Muscle layer of duodenum (tissue), 2 donors: ENCODE results near the gene HIP1R.
"Not testable (repeated sequence)": the region's sequence is repeated elsewhere in the genome, so short reads cannot be mapped to it uniquely, and the experiment has no call there.

Source experiments
- H3K27ac ChIP-seq: one replicate; pipeline ENCODE4 v1.7.0; 2013; ENCODE audit warnings: mild to moderate bottlenecking, low read length
- H3K27me3 ChIP-seq: one replicate; pipeline ENCODE4 v1.7.0; 2013; ENCODE audit warnings: low read depth, mild to moderate bottlenecking, control low read depth, low read length
- H3K36me3 ChIP-seq, 2 donors: one replicate each; pipeline ENCODE4 v1.7.0; 2013; ENCODE audit warnings: low read length in 2 of 2, control low read depth in 1 of 2, mild to moderate bottlenecking in 1 of 2; ENCODE audit not compliant: insufficient read depth in 2 of 2, control insufficient read depth in 1 of 2
- H3K4me1 ChIP-seq, 2 donors: one replicate each; pipeline ENCODE4 v1.7.0; 2013; ENCODE audit warnings: low read length in 2 of 2, mild to moderate bottlenecking in 2 of 2, control low read depth in 1 of 2, moderate library complexity in 1 of 2; ENCODE audit not compliant: insufficient read depth in 2 of 2, control insufficient read depth in 1 of 2
- H3K4me3 ChIP-seq, 2 donors: one replicate each; pipeline ENCODE4 v1.7.0; 2013; ENCODE audit warnings: low read length in 2 of 2, low read depth in 1 of 2, mild to moderate bottlenecking in 1 of 2
- H3K9me3 ChIP-seq, 2 donors: one replicate each; pipeline ENCODE4 v1.7.0; 2013; ENCODE audit warnings: low read length in 2 of 2, control low read depth in 1 of 2, mild to moderate bottlenecking in 1 of 2; ENCODE audit not compliant: control insufficient read depth in 1 of 2
- donor health status: healthy.

Gene HIP1R

GRCh38 chr12:122834921-122835749 lies at the start of gene HIP1R:
Gene HIP1R, plus strand, starts transcription at chr12:122835457. Its CDS starts 94 bp downstream, at chr12:122835551.
- H3K4me1 ChIP-seq, result peaks cover 0 to 11% of the 10 kb centered on the region in 2 donors
- no peaks in the 10 kb centered on the region for H3K9me3 ChIP-seq
- H3K27ac ChIP-seq, result peak within 1 kb of the TSS; percentile 45
- H3K36me3 ChIP-seq, result no peaks in the 10 kb centered on the region
- no peaks in the 10 kb centered on the region for H3K27me3 ChIP-seq
- peak within 1 kb of the TSS; percentile 72 to 91 for H3K4me3 ChIP-seq

- no peaks in the 10 kb centered on the region for H3K27me3 ChIP-seq
- H3K4me1 ChIP-seq, result no peaks in the 10 kb centered on the region
- no peaks in the 10 kb centered on the region for H3K36me3 ChIP-seq
Measured at GRCh38 chr12:122785503-122785902, 49.8 kb upstream of the HIP1R start.

GRCh38 chr12:122788387-122788786 lies 46.9 kb upstream of the HIP1R start:
- H3K4me3 ChIP-seq, result no peak overlapping the region
- H3K36me3 ChIP-seq, result no peaks in the 10 kb centered on the region
- no peak overlapping the region for H3K27ac ChIP-seq
- H3K27me3 ChIP-seq, result no peaks in the 10 kb centered on the region
- H3K9me3 ChIP-seq, result no peaks in the 10 kb centered on the region
- H3K4me1 ChIP-seq, result no peaks in the 10 kb centered on the region

More at GRCh38 chr12:122785503-122785902, 49.8 kb upstream of the HIP1R start:
- H3K4me3 ChIP-seq, result no peak overlapping the region
- no peaks in the 10 kb centered on the region for H3K9me3 ChIP-seq
- no peak overlapping the region for H3K27ac ChIP-seq

GRCh38 chr12:122789637-122790036 lies 45.6 kb upstream of the HIP1R start:
- Histone ChIP-seq H3K4me1 (peaks cover 0 to 5% of the 10 kb centered on the region in 2 donors), H3K27me3 (no peaks in the 10 kb centered on the region), H3K9me3 (no peaks in the 10 kb centered on the region), H3K4me3 (no peak overlapping the region), H3K27ac (no peak overlapping the region), H3K36me3 (no peaks in the 10 kb centered on the region)

- H3K27ac ChIP-seq, result no peak overlapping the region
- no peaks in the 10 kb centered on the region for H3K9me3 ChIP-seq
- no peak overlapping the region for H3K4me3 ChIP-seq
- no peaks in the 10 kb centered on the region for H3K27me3 ChIP-seq
- H3K4me1 ChIP-seq, result peaks cover 0 to 5% of the 10 kb centered on the region in 2 donors
- H3K36me3 ChIP-seq, result no peaks in the 10 kb centered on the region
Measured at GRCh38 chr12:122790393-122791075, 44.7 kb upstream of the HIP1R start.

- no peaks in the 10 kb centered on the region for H3K9me3 ChIP-seq
- peaks cover 0 to 5% of the 10 kb centered on the region in 2 donors for H3K4me1 ChIP-seq
- H3K27ac ChIP-seq, result no peak overlapping the region
- H3K27me3 ChIP-seq, result no peaks in the 10 kb centered on the region
- H3K36me3 ChIP-seq, result no peaks in the 10 kb centered on the region
- H3K4me3 ChIP-seq, result no peak overlapping the region
Measured at GRCh38 chr12:122793685-122794106, 41.6 kb upstream of the HIP1R start.

GRCh38 chr12:122795807-122796206 lies 39.5 kb upstream of the HIP1R start:
- no peaks in the 10 kb centered on the region for H3K36me3 ChIP-seq
- H3K27ac ChIP-seq, result no peak overlapping the region
- no peaks in the 10 kb centered on the region for H3K27me3 ChIP-seq
- H3K4me1 ChIP-seq, result peaks cover 0 to 5% of the 10 kb centered on the region in 2 donors
- no peak overlapping the region for H3K4me3 ChIP-seq
- no peaks in the 10 kb centered on the region for H3K9me3 ChIP-seq

- Histone ChIP-seq H3K27me3 (no peaks in the 10 kb centered on the region), H3K4me3 (no peak overlapping the region), H3K27ac (no peak overlapping the region), H3K4me1 (no peaks in the 10 kb centered on the region), H3K36me3 (no peaks in the 10 kb centered on the region), H3K9me3 (no peaks in the 10 kb centered on the region)
Measured at GRCh38 chr12:122799641-122800243, 35.5 kb upstream of the HIP1R start.

GRCh38 chr12:122803937-122804336 lies 31.3 kb upstream of the HIP1R start:
- no peaks in the 10 kb centered on the region for H3K27me3 ChIP-seq
- H3K9me3 ChIP-seq, result no peaks in the 10 kb centered on the region
- no peak overlapping the region for H3K4me3 ChIP-seq
- no peak overlapping the region for H3K27ac ChIP-seq
- H3K36me3 ChIP-seq, result no peaks in the 10 kb centered on the region
- H3K4me1 ChIP-seq, result no peaks in the 10 kb centered on the region

- not testable (repeated sequence) for H3K27ac ChIP-seq, H3K9me3 ChIP-seq, H3K27me3 ChIP-seq, H3K4me1 ChIP-seq, H3K36me3 ChIP-seq, H3K4me3 ChIP-seq
Measured at GRCh38 chr12:122804957-122805356, 30.3 kb upstream of the HIP1R start.

- Histone ChIP-seq H3K9me3 (no peaks in the 10 kb centered on the region), H3K36me3 (no peaks in the 10 kb centered on the region), H3K4me3 (no peak overlapping the region), H3K27me3 (no peaks in the 10 kb centered on the region), H3K27ac (no peak overlapping the region), H3K4me1 (no peaks in the 10 kb centered on the region)
Measured at GRCh38 chr12:122807651-122808050, 27.6 kb upstream of the HIP1R start.
